GM19372 (cell line): ENCODE results near the gene LRRC25.
"Not testable (repeated sequence)": the region's sequence is repeated elsewhere in the genome, so short reads cannot be mapped to it uniquely, and the experiment has no call there.

ENCODE experiments used
- ATAC-seq: cut with Tn5 transposase; IDR thresholded peaks from one replicate; pipeline ENCODE4 v1.9.1; 2021; ENCODE audit warnings: mild to moderate bottlenecking, low read depth, moderate library complexity; ENCODE audit not compliant: unreplicated experiment

LRRC25 gene

DNA sequence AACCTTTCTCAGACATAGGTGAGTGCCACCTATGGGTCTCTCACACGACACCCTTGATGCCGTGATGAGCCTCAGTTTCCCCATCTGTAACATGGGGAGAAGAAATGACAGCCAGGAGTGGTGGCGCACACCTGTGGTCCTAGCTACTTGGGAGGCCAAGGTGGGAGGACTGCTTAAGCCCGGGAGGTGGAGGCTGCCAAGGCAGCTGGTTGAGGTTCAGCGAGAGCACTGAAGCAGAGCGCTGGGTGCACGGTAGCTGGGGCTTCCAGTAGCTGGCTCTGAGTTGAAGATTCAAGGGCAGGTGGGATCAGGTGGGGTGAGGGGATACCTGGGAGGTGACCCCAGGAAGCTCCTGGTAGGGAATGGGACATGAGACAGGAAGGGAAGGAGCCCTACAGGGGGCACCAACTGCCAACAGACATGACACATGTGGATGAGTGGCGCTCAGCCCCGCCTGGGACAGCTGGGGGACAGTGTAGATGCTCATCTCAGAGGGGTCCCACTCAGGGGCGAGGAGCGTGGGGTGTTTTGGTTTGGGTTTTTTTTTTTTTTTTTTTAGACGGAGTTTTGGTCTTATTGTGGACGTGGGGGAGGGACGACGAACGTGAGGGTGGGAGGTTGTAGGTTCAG, 15.3 kb upstream of the LRRC25 start:
- ATAC-seq = no peak

DNA sequence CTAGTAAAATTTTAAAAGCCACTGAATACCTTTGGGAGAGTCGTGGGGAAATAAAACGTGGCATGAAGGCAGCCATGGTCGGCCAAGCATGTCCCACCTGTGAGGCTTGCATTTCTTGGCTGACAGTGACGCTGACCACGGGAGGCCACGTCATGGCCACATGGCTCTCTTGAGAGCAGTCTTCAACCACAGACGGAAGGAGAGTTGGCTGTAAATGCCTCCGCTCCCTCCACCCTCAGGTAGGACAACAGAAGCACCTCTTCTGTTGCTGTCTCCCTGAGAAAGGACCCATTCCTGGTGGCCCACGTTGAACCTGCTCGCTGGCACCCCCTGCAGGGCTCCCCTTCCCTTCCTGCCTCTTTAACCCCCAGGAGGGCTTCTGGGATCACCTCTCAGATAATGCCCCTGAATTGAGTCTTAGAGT, 10.6 kb upstream of the LRRC25 start:
- ATAC-seq = no peak

DNA sequence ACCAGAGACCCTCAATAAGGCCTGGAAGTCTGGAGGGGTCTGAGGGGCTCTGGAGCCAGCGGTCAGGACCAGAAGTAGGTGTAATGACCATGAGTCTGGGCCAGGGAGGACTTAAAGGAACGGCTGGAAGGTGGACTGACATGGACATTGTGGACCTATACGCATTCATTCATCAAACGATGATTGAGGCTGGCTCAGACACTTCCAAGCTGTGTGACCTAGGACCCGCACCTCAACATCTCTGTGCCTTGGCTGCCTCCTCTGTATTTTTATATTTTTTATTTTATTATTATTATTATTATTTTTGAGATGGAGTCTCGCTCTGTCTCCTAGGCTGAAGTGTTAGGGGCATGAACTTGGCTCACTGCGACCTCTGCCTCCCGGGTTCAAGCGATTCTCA, 9.3 kb upstream of the LRRC25 start:
- ATAC-seq = no peak

DNA sequence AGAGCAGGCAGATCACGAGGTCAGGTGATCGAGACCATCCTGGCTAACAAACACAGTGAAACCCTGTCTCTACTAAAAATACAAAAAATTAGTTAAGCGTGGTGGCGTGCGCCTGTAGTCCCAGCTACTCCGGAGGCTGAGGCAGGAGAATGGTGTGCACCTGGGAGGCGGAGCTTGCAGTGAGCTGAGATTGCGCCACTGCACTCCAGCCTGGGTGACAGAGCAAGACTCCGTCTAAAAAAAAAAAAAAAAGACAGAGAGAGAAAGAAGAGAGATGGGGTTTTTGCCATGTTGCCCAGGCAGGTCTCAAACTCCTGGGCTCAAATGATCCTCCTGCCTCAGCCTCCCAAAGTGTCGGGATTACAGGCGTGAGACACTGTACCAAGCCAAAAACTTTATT, 8.3 kb upstream of the LRRC25 start:
- ATAC-seq = not testable (repeated sequence)

DNA sequence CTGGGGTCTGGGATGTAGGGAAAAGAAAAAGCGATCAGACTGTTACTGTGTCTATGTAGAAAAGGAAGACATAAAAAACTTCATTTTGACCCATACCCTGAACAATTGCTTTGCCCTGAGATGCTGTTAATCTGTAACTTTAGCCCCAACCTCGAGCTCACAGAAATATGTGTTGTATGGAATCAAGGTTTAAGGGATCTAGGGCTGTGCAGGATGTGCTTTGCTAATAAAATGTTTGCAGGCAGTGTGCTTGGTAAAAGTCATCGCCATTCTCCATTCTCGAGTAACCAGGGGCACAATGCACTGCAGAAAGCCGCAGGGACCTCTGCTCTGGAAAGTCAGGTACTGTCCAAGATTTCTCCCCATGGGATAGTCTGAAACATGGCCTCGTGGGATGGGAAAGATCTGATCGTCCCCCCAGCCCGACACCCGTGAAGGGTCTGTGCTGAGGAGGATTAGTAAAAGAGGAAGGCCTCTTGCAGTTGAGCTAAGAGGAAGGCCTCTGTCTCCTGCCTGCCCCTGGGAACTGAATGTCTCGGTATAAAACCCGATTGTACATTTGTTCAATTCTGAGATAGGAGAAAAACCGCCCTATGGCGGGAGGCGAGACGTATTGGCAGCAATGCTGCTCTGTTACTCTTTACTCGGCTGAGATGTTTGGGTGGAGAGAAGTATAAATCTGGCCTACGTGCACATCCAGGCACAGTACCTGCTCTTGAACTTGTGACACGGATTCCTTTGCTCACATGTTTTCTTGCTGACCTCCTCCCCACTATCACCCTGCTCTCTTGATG, 5.2 kb upstream of the LRRC25 start:
- not testable (repeated sequence) for ATAC-seq

DNA sequence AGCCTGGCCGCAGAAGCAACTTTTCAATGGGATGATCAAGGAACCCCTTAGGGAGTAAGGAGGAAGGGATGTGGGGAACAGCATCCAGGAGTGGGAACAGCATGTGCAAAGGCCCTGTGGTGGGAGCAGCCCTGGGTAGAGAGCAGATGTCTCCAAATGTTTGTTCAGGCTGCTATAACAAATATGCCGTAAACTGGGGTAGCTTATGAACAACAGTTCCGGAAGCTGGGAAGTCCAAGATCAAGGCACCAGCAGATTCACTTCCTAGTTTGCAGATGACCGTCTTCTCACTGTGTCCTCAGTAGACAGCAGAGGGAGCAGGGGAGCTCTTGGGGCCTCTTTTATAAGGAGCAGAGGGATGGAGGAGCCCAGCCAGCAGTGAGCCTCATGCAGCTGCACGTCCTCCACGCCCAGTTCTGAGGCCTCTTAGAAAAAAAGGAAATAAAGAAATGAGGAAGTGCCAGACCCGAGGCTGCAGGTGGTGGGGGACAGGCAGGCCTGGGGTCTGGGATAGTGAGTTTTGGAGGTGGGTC, 4.2 kb upstream of the LRRC25 start:
- ATAC-seq = no peak

DNA sequence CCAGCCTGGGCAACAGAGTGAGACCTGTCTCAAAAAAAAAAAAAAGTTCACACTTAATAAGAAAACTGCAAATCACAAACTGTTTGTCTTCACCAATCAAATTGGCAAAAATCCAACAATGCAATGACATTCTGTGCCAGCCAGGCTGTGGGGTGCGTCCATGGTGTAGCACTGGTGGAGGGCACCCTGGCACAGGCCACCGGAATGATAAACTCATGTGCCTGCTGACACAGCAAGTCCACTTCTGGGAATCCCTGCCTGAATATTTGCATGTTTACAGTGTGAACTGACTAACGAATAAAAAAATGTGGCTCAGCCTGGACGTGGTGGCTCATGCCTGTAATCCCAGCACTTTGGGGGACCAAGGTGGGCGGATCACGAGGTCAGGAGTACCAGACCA, 1.6 kb upstream of the LRRC25 start:
- no peak for ATAC-seq

DNA sequence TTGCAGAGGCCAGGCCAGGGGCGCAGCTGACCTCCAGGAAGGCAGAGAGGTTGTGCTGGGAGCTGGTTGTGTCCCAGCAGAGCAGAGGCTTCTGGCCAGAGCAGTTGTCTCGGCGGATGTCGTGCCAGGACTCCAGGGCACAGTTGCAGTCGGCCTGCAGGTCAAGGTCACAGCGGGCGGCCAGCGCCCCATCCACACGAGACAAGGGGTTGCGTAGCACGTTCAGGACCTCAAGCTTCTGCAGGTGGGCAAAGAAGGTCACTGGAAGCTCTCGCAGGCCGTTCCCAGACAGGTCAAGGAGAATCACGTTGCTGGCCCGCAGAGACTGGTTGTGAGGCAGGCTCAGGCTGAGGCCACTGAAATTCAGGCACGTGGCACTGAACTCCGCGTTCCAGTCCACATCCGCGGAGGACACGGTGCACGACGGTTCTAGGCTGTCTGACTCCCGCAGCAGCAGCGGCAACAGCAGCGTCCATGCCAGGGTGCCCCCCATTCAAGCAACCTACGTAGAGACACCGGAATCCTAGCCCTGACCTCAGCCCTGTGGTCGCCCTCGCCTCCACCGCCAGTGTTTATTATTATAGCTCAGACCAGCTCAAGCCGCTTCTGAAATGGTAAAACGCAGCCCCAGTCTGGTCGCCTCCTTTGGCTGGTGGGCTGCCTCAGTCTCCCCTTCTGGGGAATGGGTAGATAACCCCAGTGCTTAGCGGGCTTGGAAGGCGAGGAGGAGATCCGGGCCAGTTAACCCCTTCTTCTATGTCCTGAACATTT, 766 bp downstream of the LRRC25 start:
- no peak for ATAC-seq

DNA sequence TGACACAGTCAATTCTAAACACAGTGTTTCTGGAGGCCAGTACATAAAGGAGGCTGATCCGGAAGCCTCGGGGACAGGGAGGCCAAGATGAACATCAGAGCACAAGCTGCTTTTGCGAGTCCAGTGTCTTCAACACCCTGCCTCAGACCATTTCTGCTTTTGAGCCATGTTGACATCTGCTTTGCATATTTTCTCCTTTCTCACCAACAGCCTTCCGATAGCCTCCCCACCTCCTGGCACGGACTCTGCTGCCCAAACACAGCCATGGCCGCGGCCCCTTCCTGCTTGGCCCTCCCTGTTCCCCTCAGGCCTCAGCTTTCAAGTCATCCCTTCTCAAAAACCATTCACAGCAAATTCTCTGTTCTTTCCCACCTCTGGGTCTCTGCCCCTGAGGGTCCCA, 3.6 kb downstream of the LRRC25 start:
- no peak for ATAC-seq

DNA sequence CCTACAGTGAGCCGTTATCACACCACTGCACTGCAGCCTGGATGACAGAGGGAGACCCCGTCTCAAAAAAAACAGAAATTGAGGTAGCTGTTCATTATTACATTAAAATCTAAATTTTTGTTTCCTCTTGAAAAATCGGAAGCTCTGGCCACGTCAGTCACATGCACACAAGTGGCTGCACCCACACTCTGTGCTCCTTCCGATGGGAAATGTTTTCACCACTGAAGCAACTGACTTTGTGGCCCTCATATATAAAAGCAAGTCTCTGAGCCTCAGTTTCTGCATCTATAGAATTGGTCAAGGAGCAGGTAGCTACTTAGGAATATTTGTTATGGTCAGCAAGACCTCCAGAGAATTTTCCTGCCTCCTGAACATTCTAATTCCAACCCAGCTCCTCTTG, 4.5 kb downstream of the LRRC25 start:
- ATAC-seq = no peak

DNA sequence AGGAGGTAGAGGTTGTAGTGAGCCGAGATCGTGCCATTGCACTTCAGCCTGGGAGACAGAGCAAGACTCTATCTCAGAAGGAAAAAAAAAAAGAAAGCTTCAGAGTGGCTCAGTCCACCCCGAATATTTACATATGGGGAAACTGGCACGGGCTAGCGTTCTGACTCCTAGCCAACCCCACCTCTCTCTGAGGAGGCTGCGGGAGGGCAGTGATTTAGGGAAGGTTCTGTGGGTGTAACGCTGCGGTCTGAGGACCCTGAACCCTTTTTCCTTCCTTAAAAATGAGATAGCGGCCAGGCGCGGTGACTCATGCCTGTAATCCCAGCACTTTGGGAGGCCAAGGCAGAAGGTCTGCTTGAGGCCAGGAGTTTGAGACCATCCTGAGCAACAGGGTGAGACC, 5.0 kb downstream of the LRRC25 start:
- ATAC-seq = no peak

DNA sequence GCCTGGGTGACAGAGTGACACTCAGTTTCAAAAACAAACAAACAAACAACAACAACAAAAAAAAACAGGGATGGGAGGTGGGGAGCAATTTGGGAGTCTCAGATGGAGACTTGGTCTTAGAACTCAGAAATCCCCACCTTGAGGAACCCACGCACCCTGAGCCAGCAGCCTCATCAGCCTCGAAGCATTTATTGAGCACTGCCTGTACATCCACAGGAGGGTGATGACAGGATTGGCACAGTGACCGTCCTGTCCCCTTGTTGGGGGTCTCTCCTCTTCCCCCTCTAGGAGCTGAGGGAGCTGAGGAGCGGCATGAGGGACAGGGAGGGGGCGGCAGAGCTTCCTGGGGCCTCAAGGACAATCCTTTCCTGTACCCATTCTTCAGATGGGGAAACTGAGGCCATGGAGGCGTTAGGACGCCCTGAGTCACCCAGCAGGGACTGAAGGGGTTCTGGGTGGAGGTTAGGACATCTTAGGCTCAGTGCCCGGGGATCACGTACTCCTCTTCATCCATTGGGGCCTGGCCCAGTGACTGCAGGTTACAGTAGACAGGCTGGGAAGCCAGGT, 5.8 kb downstream of the LRRC25 start:
- no peak for ATAC-seq

DNA sequence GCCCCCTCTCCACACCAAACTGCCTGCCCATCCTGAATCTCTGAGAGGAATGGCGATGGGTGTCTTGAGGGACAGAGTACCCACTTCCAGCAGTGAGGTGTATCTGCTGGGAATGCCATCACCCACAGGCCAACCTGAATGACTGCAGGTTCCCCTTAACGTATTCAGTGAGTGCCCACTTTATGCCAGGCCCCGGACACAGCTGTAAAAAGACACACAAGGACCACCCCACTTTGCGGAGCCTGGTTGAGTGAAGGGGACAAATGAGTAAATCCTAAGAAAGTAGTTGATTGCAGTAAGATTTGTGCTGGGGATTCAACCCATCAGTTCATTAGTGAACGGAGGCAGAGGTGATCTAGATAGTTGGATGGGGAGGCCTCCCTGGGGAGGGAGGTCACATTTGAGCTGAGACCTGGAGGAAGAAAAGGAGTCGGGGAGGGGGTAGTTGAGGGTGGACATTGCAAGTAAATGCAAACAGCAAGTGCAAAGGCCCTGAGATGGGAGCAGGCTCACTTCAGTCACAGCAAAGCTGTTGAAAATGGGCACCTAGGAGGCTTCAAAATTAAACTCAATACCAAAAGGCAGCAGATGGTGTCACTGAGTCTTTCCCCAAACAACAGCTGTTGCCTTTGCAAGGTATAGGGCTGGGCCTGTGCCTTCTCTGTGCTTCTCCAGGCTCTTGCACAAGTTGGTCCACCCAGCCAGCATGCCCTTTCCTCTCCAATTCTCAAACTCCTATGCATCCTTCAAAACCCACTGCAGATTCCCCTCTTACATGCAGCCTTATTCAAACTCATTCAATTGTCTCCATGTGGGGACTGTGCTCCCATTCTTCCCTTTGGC, 7.1 kb downstream of the LRRC25 start:
- ATAC-seq = no peak

DNA sequence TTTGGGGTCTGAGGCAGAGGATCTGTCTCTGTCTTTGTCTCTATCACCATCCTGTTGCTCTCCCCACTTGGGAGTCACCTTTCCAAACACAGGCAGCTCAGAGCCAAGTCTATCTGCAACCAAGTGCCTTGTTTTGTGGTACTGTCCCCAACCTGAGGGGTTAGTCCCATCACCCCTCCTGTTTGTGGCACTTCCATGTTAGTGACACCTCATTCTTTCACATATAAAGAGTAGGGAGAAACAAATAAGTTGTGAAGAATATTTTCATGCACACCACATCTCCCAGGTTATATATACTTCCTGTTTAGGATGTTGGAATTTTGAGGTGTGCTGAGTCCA, 7.7 kb downstream of the LRRC25 start:
- ATAC-seq = no peak

DNA sequence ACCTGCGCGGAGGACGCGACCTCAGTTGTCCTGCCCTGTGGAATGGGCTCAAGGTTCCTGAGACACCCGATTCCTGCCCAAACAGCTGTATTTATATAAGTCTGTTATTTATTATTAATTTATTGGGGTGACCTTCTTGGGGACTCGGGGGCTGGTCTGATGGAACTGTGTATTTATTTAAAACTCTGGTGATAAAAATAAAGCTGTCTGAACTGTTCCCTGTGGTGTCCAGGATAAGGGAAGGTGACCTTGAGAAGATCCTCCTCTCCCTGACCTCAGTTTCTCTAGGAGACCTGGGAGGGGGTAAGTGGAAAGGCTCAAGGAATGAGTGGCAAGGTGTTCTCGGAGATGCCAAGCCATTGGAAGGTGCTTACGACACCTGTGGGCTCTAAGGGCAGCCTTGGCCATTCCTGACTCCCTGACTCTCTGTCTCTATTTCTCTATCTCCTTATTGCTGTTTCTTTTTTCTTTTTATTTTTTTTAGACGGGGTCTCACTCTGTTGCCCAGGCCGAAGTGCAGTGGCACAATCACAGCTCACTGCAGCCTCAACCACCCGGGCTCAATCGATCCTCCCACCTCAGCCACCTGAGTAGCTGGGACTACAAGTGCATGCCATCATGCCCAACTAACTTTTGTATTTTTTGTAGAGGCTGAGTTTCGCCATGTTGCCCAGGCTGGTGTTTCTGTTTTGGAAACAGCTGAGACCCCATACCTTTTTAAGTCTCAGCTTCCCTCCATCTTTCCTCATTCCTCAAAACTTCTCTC, 8.3 kb downstream of the LRRC25 start:
- no peak for ATAC-seq

DNA sequence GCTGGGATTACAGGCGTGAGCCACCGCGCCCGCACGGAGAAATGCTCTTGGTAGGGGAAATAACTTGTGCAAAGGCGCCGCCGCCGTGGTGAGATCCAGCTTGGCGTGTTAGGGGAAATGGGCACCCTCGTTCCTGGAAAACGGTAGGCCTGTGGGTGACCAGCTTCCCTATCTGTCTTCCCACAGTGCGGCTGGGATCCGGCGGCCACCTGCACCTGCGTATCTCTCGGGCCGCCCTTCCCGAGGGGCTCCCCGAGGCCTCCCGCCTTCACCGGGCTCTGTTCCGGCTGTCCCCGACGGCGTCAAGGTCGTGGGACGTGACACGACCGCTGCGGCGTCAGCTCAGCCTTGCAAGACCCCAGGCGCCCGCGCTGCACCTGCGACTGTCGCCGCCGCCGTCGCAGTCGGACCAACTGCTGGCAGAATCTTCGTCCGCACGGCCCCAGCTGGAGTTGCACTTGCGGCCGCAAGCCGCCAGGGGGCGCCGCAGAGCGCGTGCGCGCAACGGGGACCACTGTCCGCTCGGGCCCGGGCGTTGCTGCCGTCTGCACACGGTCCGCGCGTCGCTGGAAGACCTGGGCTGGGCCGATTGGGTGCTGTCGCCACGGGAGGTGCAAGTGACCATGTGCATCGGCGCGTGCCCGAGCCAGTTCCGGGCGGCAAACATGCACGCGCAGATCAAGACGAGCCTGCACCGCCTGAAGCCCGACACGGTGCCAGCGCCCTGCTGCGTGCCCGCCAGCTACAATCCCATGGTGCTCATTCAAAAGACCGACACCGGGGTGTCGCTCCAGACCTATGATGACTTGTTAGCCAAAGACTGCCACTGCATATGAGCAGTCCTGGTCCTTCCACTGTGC, 9.1 kb downstream of the LRRC25 start:
- ATAC-seq = peak; percentile 75

DNA sequence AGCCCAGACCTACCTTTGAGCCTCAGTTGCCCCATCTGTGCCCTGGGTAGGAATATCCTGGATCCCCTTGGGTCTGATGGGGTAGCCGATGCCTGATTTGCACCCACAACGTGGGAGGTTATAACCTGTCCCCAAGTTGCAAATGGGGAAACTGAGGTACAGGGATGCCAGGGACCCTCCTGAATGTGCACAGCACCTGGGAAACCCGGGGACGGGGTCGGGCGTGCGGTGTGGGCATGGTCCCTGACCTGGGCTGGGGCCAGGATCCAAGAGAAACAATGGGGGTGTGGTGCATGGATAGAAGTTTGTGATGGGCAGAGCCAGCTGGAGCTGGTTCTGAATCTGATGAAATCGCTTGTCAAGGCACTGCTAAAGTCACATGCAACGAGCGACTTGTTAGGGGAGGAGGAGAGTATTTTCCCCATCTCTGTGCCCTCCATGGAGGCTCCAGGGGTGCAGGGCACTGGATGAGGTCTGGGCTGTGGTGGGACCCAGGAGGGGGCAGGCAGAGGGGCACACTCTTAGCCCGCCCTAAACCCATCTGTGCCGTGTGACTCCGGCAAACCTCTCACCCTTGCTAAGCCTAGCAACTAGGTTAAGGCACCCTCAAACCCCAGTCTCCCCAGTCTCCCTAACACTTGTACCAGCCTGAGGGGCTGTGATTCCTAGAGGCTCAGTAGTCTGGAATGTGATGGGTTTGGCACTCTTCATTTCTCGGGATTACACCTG, 10.7 kb downstream of the LRRC25 start:
- no peak for ATAC-seq
